HCT116 (cell line): ENCODE measurements around the gene GNAI1. TPM values are rescaled to one million over a fixed set of nuclear protein-coding genes. Genes with fewer than 3 reads are reported as not detected.

Experiments
- ATAC-seq: fragments of 200-7000 bp; cut with Tn5 transposase; 2 replicates; pipeline ENCODE4 v1.9.1; 2020; ENCODE audit warnings: mild to moderate bottlenecking, moderate library complexity
- BruUV-seq: library from RNA; stranded (reverse); fragments of 400-500 nt; replicated peaks from 2 replicates; lab custom pipeline; 2021; lab: Mats Ljungman, UMichigan
- CTCF ChIA-PET: fragments of 300-600 bp; sonication (Branson Sonifier 250); formaldehyde crosslinking; loops from one replicate; lab custom pipeline; 2021; ENCODE audit warnings: antibody characterized with exemption; lab: Charles Lee
- POLR2A ChIA-PET: fragments of 300-600, 350-600 bp; sonication (Branson Sonifier 250); formaldehyde crosslinking; loops from one replicate; lab custom pipeline; 2021; ENCODE audit warnings: antibody characterized with exemption; lab: Charles Lee
- RAD21 ChIA-PET, 2 experiments: fragments of 300-600 bp; sonication (Branson Sonifier 250); formaldehyde crosslinking; loops; one replicate each; lab custom pipeline; 2023; ENCODE audit warnings: low total read pairs in 2 of 2; ENCODE audit not compliant: uncharacterized antibody in 2 of 2, unreplicated experiment in 2 of 2, low non-redundant PET in 1 of 2; lab: Charles Lee
- DNase-seq: peaks from one replicate; pipeline ENCODE4 v3.0.0-alpha.2; 2010; ENCODE audit warnings: low read depth, low spot score
- H2AFZ ChIP-seq: fragments of 200-600 bp; shearing (Covaris generic), sonication (generic); 2 replicates; pipeline ENCODE4 v1.6.1; 2017; ENCODE audit warnings: low read depth, mixed run types, mixed read lengths, antibody characterized with exemption, low read length; ENCODE audit not compliant: poor library complexity, severe bottlenecking
- H3K27ac ChIP-seq: 2 replicates; pipeline ENCODE4 v1.5.1; 2012; ENCODE audit warnings: low read depth, low read length
- H3K27me3 ChIP-seq: fragments of 200-600 bp; sonication (generic); 2 replicates; pipeline ENCODE4 v1.6.1; 2016; ENCODE audit warnings: mixed run types, low read length, mixed read lengths; ENCODE audit not compliant: insufficient read depth
- H3K36me3 ChIP-seq, 2 experiments: fragments of 200-500 bp in 1 of 2; fragments of 200-600 bp in 1 of 2; sonication (Bioruptor generic) in 1 of 2; sonication (generic) in 1 of 2; 2 replicates each; pipeline versions ENCODE4 v1.5.1 to v1.6.1; 2014 to 2016; ENCODE audit warnings: low read length in 2 of 2, inconsistent platforms in 1 of 2, mixed read lengths in 1 of 2, mixed run types in 1 of 2; ENCODE audit not compliant: insufficient read depth in 2 of 2, control insufficient read depth in 1 of 2
- H3K4me1 ChIP-seq, 2 experiments: fragments of 200-600 bp in 1 of 2; sonication (generic) in 1 of 2; 2 replicates each; pipeline versions ENCODE4 v1.5.1 to v1.6.1; 2012 to 2017; ENCODE audit warnings: low read length in 2 of 2, inconsistent platforms in 1 of 2, mild to moderate bottlenecking in 1 of 2, mixed read lengths in 1 of 2, mixed run types in 1 of 2, moderate library complexity in 1 of 2; ENCODE audit not compliant: insufficient read depth in 2 of 2, control insufficient read depth in 1 of 2
- H3K4me2 ChIP-seq: fragments of 200-600 bp; sonication (generic); 2 replicates; pipeline ENCODE4 v1.6.1; 2017; ENCODE audit warnings: mixed run types, low read length, mixed read lengths
- H3K4me3 ChIP-seq, 2 experiments: fragments of 200-600 bp in 1 of 2; sonication (generic) in 1 of 2; replicated peaks in 1 of 2; 2 replicates each; pipeline ENCODE4 v1.5.1; 2011 to 2016; ENCODE audit warnings: low read length in 2 of 2, control low read depth in 1 of 2, low read depth in 1 of 2, mild to moderate bottlenecking in 1 of 2, mixed read lengths in 1 of 2, mixed run types in 1 of 2
- H3K79me2 ChIP-seq: fragments of 200-600 bp; sonication (generic); 2 replicates; pipeline ENCODE4 v1.6.1; 2017; ENCODE audit warnings: mild to moderate bottlenecking, mixed run types, low read length, moderate library complexity, mixed read lengths; ENCODE audit not compliant: insufficient read depth
- H3K9ac ChIP-seq: fragments of 200-600 bp; sonication (generic); 2 replicates; pipeline ENCODE4 v1.6.1; 2016; ENCODE audit warnings: low read length, mixed read lengths
- H3K9me2 ChIP-seq: fragments of 200-600 bp; sonication (generic), shearing (Covaris generic); 2 replicates; pipeline ENCODE4 v1.6.1; 2017; ENCODE audit warnings: mixed run types, mild to moderate bottlenecking, moderate library complexity; ENCODE audit not compliant: insufficient read depth
- H3K9me3 ChIP-seq, 2 experiments: fragments of 200-500 bp in 1 of 2; fragments of 200-600 bp in 1 of 2; sonication (Bioruptor generic) in 1 of 2; sonication (generic) in 1 of 2; 2 replicates each; pipeline ENCODE4 v1.6.1; 2014 to 2017; ENCODE audit warnings: low read length in 2 of 2, mixed read lengths in 2 of 2, inconsistent platforms in 1 of 2, low read depth in 1 of 2, mild to moderate bottlenecking in 1 of 2, mixed run types in 1 of 2, moderate library complexity in 1 of 2; ENCODE audit not compliant: control insufficient read depth in 1 of 2, insufficient read depth in 1 of 2
- H4K20me1 ChIP-seq: fragments of 200-600 bp; sonication (generic), shearing (Covaris generic); 2 replicates; pipeline ENCODE4 v1.6.1; 2017; ENCODE audit warnings: mixed run types, mild to moderate bottlenecking, moderate library complexity; ENCODE audit not compliant: insufficient read depth
- CBX3 ChIP-seq: IDR thresholded peaks from 2 replicates; pipeline ENCODE4 v1.6.1; 2012; ENCODE audit warnings: low read depth
- CTCF ChIP-seq, 3 experiments: fragments of 200-600 bp in 1 of 3; sonication (generic) in 1 of 3; IDR thresholded peaks in 2 of 3; conservative IDR thresholded peaks in 1 of 3; 2 replicates each; pipeline ENCODE4 v1.5.1; 2012 to 2017; ENCODE audit warnings: low read depth in 2 of 3, low read length in 2 of 3, antibody characterized with exemption in 1 of 3, borderline replicate concordance in 1 of 3, control low read depth in 1 of 3, mild to moderate bottlenecking in 1 of 3, mixed read lengths in 1 of 3, mixed run types in 1 of 3, moderate library complexity in 1 of 3; ENCODE audit not compliant: insufficient read depth in 1 of 3
- EGR1 ChIP-seq: IDR thresholded peaks from 2 replicates; pipeline ENCODE4 v1.6.1; 2012; ENCODE audit warnings: low read depth
- EZH2phosphoT487 ChIP-seq: fragments of 200-600 bp; IDR thresholded peaks from 2 replicates; pipeline ENCODE4 v1.6.1; 2018; ENCODE audit warnings: antibody characterized with exemption, borderline replicate concordance
- FOSL1 ChIP-seq: IDR thresholded peaks from 2 replicates; pipeline ENCODE4 v1.6.1; 2012; ENCODE audit warnings: low read depth
- JUND ChIP-seq: IDR thresholded peaks from 2 replicates; pipeline ENCODE4 v1.6.1; 2012
- POLR2A ChIP-seq: IDR thresholded peaks from 2 replicates; pipeline ENCODE4 v1.7.0; 2011; ENCODE audit warnings: borderline replicate concordance; ENCODE audit not compliant: insufficient read depth, insufficient read length; ENCODE audit errors: extremely low read depth
- POLR2AphosphoS5 ChIP-seq: IDR thresholded peaks from 2 replicates; pipeline ENCODE4 v1.6.1; 2011; ENCODE audit warnings: mild to moderate bottlenecking, low read depth, low read length, moderate library complexity
- RAD21 ChIP-seq: IDR thresholded peaks from 2 replicates; pipeline ENCODE4 v1.6.1; 2012; ENCODE audit warnings: low read depth, mild to moderate bottlenecking
- SIN3A ChIP-seq: IDR thresholded peaks from 2 replicates; pipeline ENCODE4 v1.6.1; 2012; ENCODE audit warnings: low read depth
- SP1 ChIP-seq: IDR thresholded peaks from 2 replicates; pipeline ENCODE4 v1.6.1; 2012; ENCODE audit warnings: low read depth
- SRF ChIP-seq: IDR thresholded peaks from 2 replicates; pipeline ENCODE4 v1.6.1; 2012; ENCODE audit warnings: low read depth
- YY1 ChIP-seq: IDR thresholded peaks from 2 replicates; pipeline ENCODE4 v1.6.1; 2011; ENCODE audit warnings: low read length, low read depth, moderate library complexity, mild to moderate bottlenecking; ENCODE audit not compliant: insufficient replicate concordance; ENCODE audit errors: extremely low read depth
- intact Hi-C: fragments of 100-400 bp; cut with micrococcal nuclease; formaldehyde crosslinking; loops from 2 replicates; pipeline ENCODE4 v1.10.0; 2022
- total RNA-seq: library from RNA; stranded (reverse); gene quantifications from one replicate; pipeline ENCODE4 v1.2.1, GENCODE V29; 2021; ENCODE audit not compliant: unreplicated experiment
- TF ChIP-seq, protein P1 (sequence below): IDR thresholded peaks from 2 replicates; pipeline ENCODE4 v1.6.1; 2012
- TF ChIP-seq, protein P2 (sequence below): IDR thresholded peaks from 2 replicates; pipeline ENCODE4 v1.6.1; 2012; ENCODE audit warnings: low read depth
- TF ChIP-seq, protein P3 (sequence below): IDR thresholded peaks from 2 replicates; pipeline ENCODE4 v1.6.1; 2012

Gene GNAI1
- total RNA-seq, 1 experiment from 2014 or later = 148 TPM

DNA sequence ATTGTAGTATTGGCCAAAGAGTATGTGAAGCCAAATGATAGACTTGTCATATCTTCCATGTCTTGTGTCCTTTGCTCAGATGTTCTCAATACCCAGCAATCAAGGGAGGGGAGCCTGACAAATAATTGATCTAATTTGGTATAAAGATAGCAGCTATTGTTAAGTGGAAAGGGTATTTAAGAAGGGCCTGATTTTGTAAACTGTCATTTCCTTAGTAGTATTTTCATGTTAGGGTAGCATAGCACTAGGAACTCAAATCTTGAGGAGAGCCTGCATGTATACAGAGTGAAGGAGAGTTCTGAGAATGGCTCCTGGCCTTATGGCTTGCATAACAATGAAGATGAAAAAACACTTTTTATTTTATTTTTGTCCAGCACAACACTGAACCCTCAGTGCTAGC is 53.1 kb downstream of the GNAI1 start:
- no TSS peak for BruUV-seq
- ChIA-PET POLR2A (no interaction called here), RAD21 (no interaction called here), CTCF (no interaction called here)
- Histone ChIP-seq H3K4me2 (peak overlapping the region; percentile 20; the same call in 1 of the 2 replicates), H2AFZ (no peak overlapping the region), H4K20me1 (peaks cover 10% of the 10 kb centered on the region; the same call in 1 of the 2 replicates), H3K9ac (0 out of 2 replicates have a peak overlapping the region, but pooled peaks have one; percentile 11), H3K9me3 (no peaks in the 10 kb centered on the region), H3K9me2 (no peaks in the 10 kb centered on the region), H3K4me1 (peaks cover 50 to 68% of the 10 kb centered on the region in 2 experiments), H3K4me3 (no peak overlapping the region), H3K36me3 (peaks cover 0 to 11% of the 10 kb centered on the region in 2 experiments; a peak in 2 of 4 replicates), H3K79me2 (peaks cover 100% of the 10 kb centered on the region), H3K27ac (peak overlapping the region; percentile 25), H3K27me3 (no peaks in the 10 kb centered on the region)
- intact Hi-C loops = no loop called here
- TF ChIP-seq YY1 = no peak
- no peak for TF ChIP-seq CBX3
- TF ChIP-seq EZH2phosphoT487 = no peak
- TF ChIP-seq CTCF (IDR thresholded peaks at IDR 0.05 in 2 of 3, conservative IDR thresholded peaks at IDR 0.05 in 1 of 3; ENCODE audit: borderline replicate concordance in 1 of 3, insufficient read depth in 1 of 3, low read depth in 2 of 3, low read length in 2 of 3) = no peak
- TF ChIP-seq FOSL1 = no peak
- TF ChIP-seq SP1 = no peak
- no peak for TF ChIP-seq JUND
- no peak for TF ChIP-seq POLR2A
- TF ChIP-seq, protein P1, sequence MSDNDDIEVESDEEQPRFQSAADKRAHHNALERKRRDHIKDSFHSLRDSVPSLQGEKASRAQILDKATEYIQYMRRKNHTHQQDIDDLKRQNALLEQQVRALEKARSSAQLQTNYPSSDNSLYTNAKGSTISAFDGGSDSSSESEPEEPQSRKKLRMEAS = no peak
- TF ChIP-seq, protein P2, sequence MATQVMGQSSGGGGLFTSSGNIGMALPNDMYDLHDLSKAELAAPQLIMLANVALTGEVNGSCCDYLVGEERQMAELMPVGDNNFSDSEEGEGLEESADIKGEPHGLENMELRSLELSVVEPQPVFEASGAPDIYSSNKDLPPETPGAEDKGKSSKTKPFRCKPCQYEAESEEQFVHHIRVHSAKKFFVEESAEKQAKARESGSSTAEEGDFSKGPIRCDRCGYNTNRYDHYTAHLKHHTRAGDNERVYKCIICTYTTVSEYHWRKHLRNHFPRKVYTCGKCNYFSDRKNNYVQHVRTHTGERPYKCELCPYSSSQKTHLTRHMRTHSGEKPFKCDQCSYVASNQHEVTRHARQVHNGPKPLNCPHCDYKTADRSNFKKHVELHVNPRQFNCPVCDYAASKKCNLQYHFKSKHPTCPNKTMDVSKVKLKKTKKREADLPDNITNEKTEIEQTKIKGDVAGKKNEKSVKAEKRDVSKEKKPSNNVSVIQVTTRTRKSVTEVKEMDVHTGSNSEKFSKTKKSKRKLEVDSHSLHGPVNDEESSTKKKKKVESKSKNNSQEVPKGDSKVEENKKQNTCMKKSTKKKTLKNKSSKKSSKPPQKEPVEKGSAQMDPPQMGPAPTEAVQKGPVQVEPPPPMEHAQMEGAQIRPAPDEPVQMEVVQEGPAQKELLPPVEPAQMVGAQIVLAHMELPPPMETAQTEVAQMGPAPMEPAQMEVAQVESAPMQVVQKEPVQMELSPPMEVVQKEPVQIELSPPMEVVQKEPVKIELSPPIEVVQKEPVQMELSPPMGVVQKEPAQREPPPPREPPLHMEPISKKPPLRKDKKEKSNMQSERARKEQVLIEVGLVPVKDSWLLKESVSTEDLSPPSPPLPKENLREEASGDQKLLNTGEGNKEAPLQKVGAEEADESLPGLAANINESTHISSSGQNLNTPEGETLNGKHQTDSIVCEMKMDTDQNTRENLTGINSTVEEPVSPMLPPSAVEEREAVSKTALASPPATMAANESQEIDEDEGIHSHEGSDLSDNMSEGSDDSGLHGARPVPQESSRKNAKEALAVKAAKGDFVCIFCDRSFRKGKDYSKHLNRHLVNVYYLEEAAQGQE = no peak
- no peak for TF ChIP-seq POLR2AphosphoS5
- TF ChIP-seq SRF = no peak
- TF ChIP-seq, protein P3, sequence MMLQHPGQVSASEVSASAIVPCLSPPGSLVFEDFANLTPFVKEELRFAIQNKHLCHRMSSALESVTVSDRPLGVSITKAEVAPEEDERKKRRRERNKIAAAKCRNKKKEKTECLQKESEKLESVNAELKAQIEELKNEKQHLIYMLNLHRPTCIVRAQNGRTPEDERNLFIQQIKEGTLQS = no peak
- TF ChIP-seq RAD21 = no peak
- no peak for TF ChIP-seq SIN3A
- TF ChIP-seq EGR1 = no peak
- no peak for ATAC-seq
- no peak for DNase-seq
